GM15510 (cell line): ENCODE data around the gene FBXL15.

Source experiments
- POLR2A ChIP-seq: IDR thresholded peaks from 3 replicates; pipeline ENCODE4 v1.6.1; 2011; ENCODE audit warnings: borderline replicate concordance; ENCODE audit not compliant: insufficient read length; ENCODE audit errors: extremely low read depth

FBXL15 gene

DNA sequence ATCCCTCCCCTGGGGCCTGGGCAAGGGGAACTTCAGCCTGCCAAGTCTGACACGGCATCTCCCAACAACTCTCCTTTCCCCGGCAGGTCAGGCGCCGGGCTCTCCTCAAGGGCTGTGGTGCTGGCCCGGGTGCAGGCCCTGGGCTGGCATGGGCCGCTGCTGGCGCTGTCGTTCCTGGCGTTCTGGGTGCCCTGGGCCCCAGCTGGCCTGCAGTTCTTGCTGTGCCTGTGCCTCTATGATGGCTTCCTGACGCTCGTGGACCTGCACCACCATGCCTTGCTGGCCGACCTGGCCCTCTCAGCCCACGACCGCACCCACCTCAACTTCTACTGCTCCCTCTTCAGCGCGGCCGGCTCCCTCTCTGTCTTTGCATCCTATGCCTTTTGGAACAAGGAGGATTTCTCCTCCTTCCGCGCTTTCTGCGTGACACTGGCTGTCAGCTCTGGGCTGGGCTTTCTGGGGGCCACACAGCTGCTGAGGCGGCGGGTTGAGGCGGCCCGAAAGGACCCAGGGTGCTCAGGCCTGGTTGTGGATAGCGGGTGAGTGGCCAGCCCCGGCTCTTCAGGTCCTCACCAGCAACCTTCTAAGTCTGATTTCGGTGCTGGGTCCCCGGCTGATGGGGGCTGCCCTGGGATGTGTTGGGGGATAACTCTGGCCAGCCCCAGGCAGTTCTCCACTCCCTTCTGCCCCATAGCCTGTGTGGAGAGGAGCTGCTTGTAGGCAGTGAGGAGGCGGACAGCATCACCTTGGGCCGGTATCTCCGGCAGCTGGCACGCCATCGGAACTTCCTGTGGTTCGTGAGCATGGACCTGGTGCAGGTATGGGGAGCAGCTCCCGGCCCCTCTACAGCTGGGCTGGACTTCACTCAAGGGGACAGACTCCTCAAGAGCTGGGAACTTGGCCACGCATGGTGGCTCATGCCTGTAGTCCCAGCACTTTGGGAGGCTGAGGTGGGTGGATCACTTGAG, 50.2 kb downstream of the FBXL15 start:
- TF ChIP-seq POLR2A, result no peak
